Colonic mucosa (tissue), 4 donors: ENCODE data around the gene SLC7A6. TPM values are rescaled to one million over a fixed set of nuclear protein-coding genes. Genes with fewer than 3 reads are reported as not detected.
A peak's percentile ranks its signal among the peaks of the same experiment; 100 is the strongest.

ENCODE experiments used
- DNase-seq: peaks from one replicate; pipeline ENCODE4 v3.0.0-alpha.2; 2020
- H3K27ac ChIP-seq: fragments of 200-600 bp; one replicate; pipeline ENCODE4 v1.8.0; 2021
- H3K27me3 ChIP-seq: fragments of 200-600 bp; one replicate; pipeline ENCODE4 v1.8.0; 2021
- H3K36me3 ChIP-seq: fragments of 200-600 bp; one replicate; pipeline ENCODE4 v1.8.0; 2021
- H3K4me1 ChIP-seq: fragments of 200-600 bp; one replicate; pipeline ENCODE4 v1.8.0; 2021; ENCODE audit warnings: mild to moderate bottlenecking
- H3K4me3 ChIP-seq: fragments of 200-600 bp; one replicate; pipeline ENCODE4 v1.8.0; 2021
- H3K9ac ChIP-seq, 2 donors: one replicate each; pipeline ENCODE4 v1.7.0; 2013; ENCODE audit warnings: control low read depth in 2 of 2, low read depth in 2 of 2, low read length in 2 of 2
- H3K9me3 ChIP-seq: fragments of 200-600 bp; one replicate; pipeline ENCODE4 v1.8.0; 2021
- CTCF ChIP-seq: fragments of 200-600 bp; IDR thresholded peaks from one replicate; pipeline ENCODE4 v1.8.0; 2022; ENCODE audit warnings: antibody characterized with exemption, mild to moderate bottlenecking
- intact Hi-C: fragments of 100-400 bp; cut with DNase I; formaldehyde crosslinking; loops from one replicate; pipeline ENCODE4 v1.14.1; 2022
- total RNA-seq, 2 donors: library from RNA; stranded (reverse); fragmentation: NEBNext Ultra II Directional in 1 of 2; extraction: Animal tissue kit (Norgen Biotek cat#: 25700) in 1 of 2; gene quantifications; one replicate each; pipeline ENCODE4 v1.2.1, GENCODE V29; 2021
- donor health status: healthy.
- donor health status: DM: no; HTN: no; CAD: no.
- donor health status: DM: no; HTN: no; CAD: no.

Gene SLC7A6
- total RNA-seq, 2 donors from 2014 or later = 22.0 to 42.2 TPM

- intact Hi-C loops = no loop called here
- TF ChIP-seq CTCF = peak; percentile 93
- Histone ChIP-seq H3K36me3 (no peaks in the 10 kb centered on the region), H3K27me3 (no peaks in the 10 kb centered on the region), H3K4me1 (peaks cover 5% of the 10 kb centered on the region), H3K4me3 (no peak overlapping the region), H3K27ac (no peak overlapping the region), H3K9ac (no peak overlapping the region), H3K9me3 (no peaks in the 10 kb centered on the region)
- peak; percentile 82 for DNase-seq
Measured at GRCh38 chr16:68328151-68328859, 64.0 kb downstream of the SLC7A6 start.

GRCh38 chr16:68328860-68329390 is 64.6 kb downstream of the SLC7A6 start:
- intact Hi-C loops = no loop called here
- H3K9me3 ChIP-seq = no peaks in the 10 kb centered on the region
- no peak for TF ChIP-seq CTCF
- no peak overlapping the region for H3K9ac ChIP-seq
- no peaks in the 10 kb centered on the region for H3K27me3 ChIP-seq
- no peak for DNase-seq
- no peak overlapping the region for H3K4me3 ChIP-seq
- H3K27ac ChIP-seq = no peak overlapping the region
- H3K4me1 ChIP-seq = peaks cover 5% of the 10 kb centered on the region
- no peaks in the 10 kb centered on the region for H3K36me3 ChIP-seq

GRCh38 chr16:68331879-68332410 is 67.6 kb downstream of the SLC7A6 start:
- Histone ChIP-seq H3K4me1 (peaks cover 5% of the 10 kb centered on the region), H3K9me3 (no peaks in the 10 kb centered on the region), H3K27me3 (no peaks in the 10 kb centered on the region), H3K9ac (no peak overlapping the region), H3K4me3 (no peak overlapping the region), H3K27ac (peak overlapping the region; percentile 29), H3K36me3 (no peaks in the 10 kb centered on the region)
- no peak for DNase-seq
- intact Hi-C loops = no loop called here
- no peak for TF ChIP-seq CTCF

GRCh38 chr16:68332411-68333121 is 68.2 kb downstream of the SLC7A6 start:
- Histone ChIP-seq H3K9ac (no peak overlapping the region), H3K27me3 (no peaks in the 10 kb centered on the region), H3K27ac (peak overlapping the region; percentile 29), H3K4me1 (peaks cover 5% of the 10 kb centered on the region), H3K36me3 (no peaks in the 10 kb centered on the region), H3K4me3 (no peak overlapping the region), H3K9me3 (no peaks in the 10 kb centered on the region)
- intact Hi-C loops = no loop called here
- no peak for DNase-seq
- no peak for TF ChIP-seq CTCF

- Histone ChIP-seq H3K9me3 (no peaks in the 10 kb centered on the region), H3K27ac (no peak overlapping the region), H3K4me1 (peaks cover 5% of the 10 kb centered on the region), H3K36me3 (no peaks in the 10 kb centered on the region), H3K9ac (no peak overlapping the region), H3K4me3 (no peak overlapping the region), H3K27me3 (no peaks in the 10 kb centered on the region)
- no peak for DNase-seq
- intact Hi-C loops = no loop called here
- TF ChIP-seq CTCF = no peak
Measured at GRCh38 chr16:68335175-68335574, 70.8 kb downstream of the SLC7A6 start.
